A673 (cell line): Measurements from ENCODE around the gene METTL9. TPM values are rescaled to one million over a fixed set of nuclear protein-coding genes. Genes with fewer than 3 reads are reported as not detected.

Experiments
- BruUV-seq: library from RNA; stranded (reverse); fragments of 400-500 nt; replicated peaks from 2 replicates; lab custom pipeline; 2021; lab: Mats Ljungman, UMichigan
- CTCF ChIA-PET: fragments of 300-600 bp; sonication (Branson Sonifier 250); formaldehyde crosslinking; loops from one replicate; lab custom pipeline; 2022; ENCODE audit warnings: antibody characterized with exemption; lab: Charles Lee
- POLR2A ChIA-PET: fragments of 300-600 bp; sonication (Branson Sonifier 250); formaldehyde crosslinking; loops from one replicate; lab custom pipeline; 2022; ENCODE audit warnings: antibody characterized with exemption; ENCODE audit not compliant: low non-redundant PET; lab: Charles Lee
- DNase-seq: peaks from one replicate; pipeline ENCODE4 v3.0.0-alpha.2; 2015; ENCODE audit warnings: low spot score
- H3K27ac ChIP-seq: fragments of 200-600 bp; sonication (generic); 2 replicates; pipeline ENCODE4 v1.5.1; 2016; ENCODE audit warnings: mixed run types, low read depth, mild to moderate bottlenecking, mixed read lengths, antibody characterized with exemption, low read length; ENCODE audit not compliant: poor library complexity, severe bottlenecking
- H3K27me3 ChIP-seq: fragments of 200-600 bp; sonication (generic); replicated peaks from 2 replicates; pipeline ENCODE4 v1.6.1; 2017; ENCODE audit warnings: mixed run types, low read depth, mild to moderate bottlenecking, mixed read lengths, antibody characterized with exemption, low read length; ENCODE audit not compliant: insufficient read depth, poor library complexity
- H3K36me3 ChIP-seq: fragments of 200-600 bp; sonication (generic); 2 replicates; pipeline ENCODE4 v1.6.1; 2016; ENCODE audit warnings: mixed run types, mild to moderate bottlenecking, mixed read lengths, antibody characterized with exemption, low read length; ENCODE audit not compliant: insufficient read depth, poor library complexity, severe bottlenecking
- H3K4me1 ChIP-seq: fragments of 200-600 bp; sonication (generic); 2 replicates; pipeline ENCODE4 v1.6.1; 2017; ENCODE audit warnings: mixed run types, mild to moderate bottlenecking, mixed read lengths, antibody characterized with exemption, low read length; ENCODE audit not compliant: insufficient read depth, poor library complexity, severe bottlenecking
- H3K4me3 ChIP-seq: fragments of 200-600 bp; sonication (generic); 2 replicates; pipeline ENCODE4 v1.5.1; 2016; ENCODE audit warnings: low read depth, mixed run types, mild to moderate bottlenecking, mixed read lengths, low read length; ENCODE audit not compliant: poor library complexity, severe bottlenecking
- H3K9me3 ChIP-seq: fragments of 200-600 bp; sonication (generic); 2 replicates; pipeline ENCODE4 v1.6.1; 2016; ENCODE audit warnings: mixed run types, low read depth, mild to moderate bottlenecking, mixed read lengths, antibody characterized with exemption, low read length; ENCODE audit not compliant: poor library complexity, severe bottlenecking
- EZH2 ChIP-seq: fragments of 200-600 bp; sonication (generic); IDR thresholded peaks from 2 replicates; pipeline ENCODE4 v1.6.1; 2017; ENCODE audit warnings: borderline replicate concordance, low read depth, mild to moderate bottlenecking, mixed read lengths, antibody characterized with exemption, low read length; ENCODE audit not compliant: poor library complexity, severe bottlenecking
- intact Hi-C: fragments of 100-400 bp; cut with micrococcal nuclease; formaldehyde crosslinking; loops from one replicate; pipeline ENCODE4 v1.10.0; 2022; ENCODE audit not compliant: unreplicated experiment
- total RNA-seq: library from RNA; stranded (reverse); gene quantifications from 2 replicates; pipeline ENCODE4 v1.2.3, GENCODE V29; 2021
- TF ChIP-seq, protein P1 (sequence below): fragments of 300-800, 200-600 bp; sonication (generic); conservative IDR thresholded peaks from 2 replicates; pipeline ENCODE4 v1.5.1; 2017; ENCODE audit warnings: low read depth, mild to moderate bottlenecking, antibody characterized with exemption, low read length, moderate library complexity, mixed read lengths

Gene METTL9
- total RNA-seq, 1 experiment from 2014 or later, result 151 TPM

DNA sequence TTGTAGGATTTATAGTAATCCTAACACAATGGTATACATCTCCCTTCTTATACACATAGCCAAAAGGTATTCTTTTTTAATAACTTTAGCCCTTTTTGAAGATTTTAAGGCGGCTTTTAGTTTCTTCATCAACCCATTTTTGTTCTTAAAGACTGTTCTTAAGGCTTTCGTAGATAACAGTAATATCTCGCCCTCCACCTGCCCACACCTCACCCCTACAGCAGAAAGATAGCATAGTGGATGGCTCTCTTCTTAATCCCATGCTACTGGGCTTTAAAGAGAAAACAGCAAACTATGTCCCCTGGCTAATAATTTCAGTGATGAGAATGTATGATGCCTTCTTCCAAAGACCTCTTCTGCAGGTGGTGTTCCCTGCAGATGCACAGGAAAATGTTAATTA lies 44.4 kb downstream of the METTL9 start:
- CTCF ChIA-PET, result no interaction called here
- H3K36me3 ChIP-seq, result peaks cover 3% of the 10 kb centered on the region
- intact Hi-C loops, result loop anchor here (5.0 kb wide), 2 partner anchors 46 to 341 kb away; partner anchors contain the start of gene METTL9

DNA sequence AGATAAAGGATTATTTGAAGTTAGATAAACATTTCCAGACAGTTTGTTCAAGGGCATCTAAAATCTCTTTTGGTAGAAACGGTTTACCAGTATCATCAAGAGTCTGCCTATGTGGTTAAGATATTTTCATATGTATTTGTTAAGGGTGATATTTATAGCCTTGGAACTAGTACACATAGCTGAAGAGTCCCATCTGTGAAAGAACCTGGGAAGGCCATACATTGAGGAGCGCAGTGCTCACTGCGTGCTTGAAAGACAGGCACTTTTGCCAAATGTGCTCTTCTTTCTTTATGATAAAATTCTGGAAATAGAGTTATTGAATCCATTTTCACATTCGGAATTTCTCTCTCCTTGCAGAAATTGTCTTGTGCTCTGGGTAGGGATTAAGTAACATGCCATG lies 45.3 kb downstream of the METTL9 start:
- TF ChIP-seq EZH2, result no peak
- TF ChIP-seq, protein P1, sequence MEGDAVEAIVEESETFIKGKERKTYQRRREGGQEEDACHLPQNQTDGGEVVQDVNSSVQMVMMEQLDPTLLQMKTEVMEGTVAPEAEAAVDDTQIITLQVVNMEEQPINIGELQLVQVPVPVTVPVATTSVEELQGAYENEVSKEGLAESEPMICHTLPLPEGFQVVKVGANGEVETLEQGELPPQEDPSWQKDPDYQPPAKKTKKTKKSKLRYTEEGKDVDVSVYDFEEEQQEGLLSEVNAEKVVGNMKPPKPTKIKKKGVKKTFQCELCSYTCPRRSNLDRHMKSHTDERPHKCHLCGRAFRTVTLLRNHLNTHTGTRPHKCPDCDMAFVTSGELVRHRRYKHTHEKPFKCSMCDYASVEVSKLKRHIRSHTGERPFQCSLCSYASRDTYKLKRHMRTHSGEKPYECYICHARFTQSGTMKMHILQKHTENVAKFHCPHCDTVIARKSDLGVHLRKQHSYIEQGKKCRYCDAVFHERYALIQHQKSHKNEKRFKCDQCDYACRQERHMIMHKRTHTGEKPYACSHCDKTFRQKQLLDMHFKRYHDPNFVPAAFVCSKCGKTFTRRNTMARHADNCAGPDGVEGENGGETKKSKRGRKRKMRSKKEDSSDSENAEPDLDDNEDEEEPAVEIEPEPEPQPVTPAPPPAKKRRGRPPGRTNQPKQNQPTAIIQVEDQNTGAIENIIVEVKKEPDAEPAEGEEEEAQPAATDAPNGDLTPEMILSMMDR, result no peak
- no peak for DNase-seq
- Histone ChIP-seq H3K4me1 (peaks cover 9% of the 10 kb centered on the region), H3K9me3 (no peaks in the 10 kb centered on the region), H3K36me3 (peaks cover 3% of the 10 kb centered on the region), H3K4me3 (no peak overlapping the region), H3K27me3 (no peaks in the 10 kb centered on the region), H3K27ac (no peak overlapping the region)
- POLR2A ChIA-PET, result no interaction called here
- no TSS peak for BruUV-seq
- intact Hi-C loops, result loop anchor here (5.0 kb wide), 2 partner anchors 47 to 342 kb away; partner anchors contain the start of gene METTL9
- CTCF ChIA-PET, result no interaction called here

More for the DNA sequence above, 44.4 kb downstream of the METTL9 start:
- Histone ChIP-seq H3K9me3 (no peaks in the 10 kb centered on the region), H3K27ac (no peak overlapping the region), H3K4me3 (no peak overlapping the region), H3K4me1 (peaks cover 9% of the 10 kb centered on the region), H3K27me3 (no peaks in the 10 kb centered on the region)
- no peak for TF ChIP-seq EZH2
- BruUV-seq, result no TSS peak
- POLR2A ChIA-PET, result no interaction called here
- no peak for DNase-seq

DNA sequence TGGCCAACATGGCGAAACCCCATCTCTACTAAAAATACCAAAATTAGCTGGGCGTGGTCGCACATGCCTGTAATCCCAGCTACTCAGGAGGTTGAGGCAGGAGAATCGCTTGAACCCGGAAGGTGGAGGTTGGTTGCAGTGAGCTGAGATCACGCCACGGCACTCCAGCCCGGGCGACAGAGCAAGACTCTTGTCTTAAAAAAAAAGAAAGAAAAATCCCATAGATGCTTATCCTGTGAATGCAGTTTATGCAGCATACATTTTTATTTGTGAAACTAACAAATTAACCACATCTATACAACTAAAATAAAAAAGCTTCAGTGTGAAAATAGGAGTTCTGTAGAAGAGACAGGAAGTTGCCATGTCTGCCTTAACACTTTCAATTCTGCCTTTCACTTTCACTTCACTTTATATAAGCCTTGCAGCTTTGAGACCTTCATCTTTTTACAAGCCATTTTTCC lies 45.9 kb downstream of the METTL9 start:
- POLR2A ChIA-PET, result no interaction called here
- CTCF ChIA-PET, result no interaction called here
- BruUV-seq, result no TSS peak

More for the DNA sequence above, 45.9 kb downstream of the METTL9 start:
- peak overlapping the region; percentile 35 for H3K27ac ChIP-seq
- DNase-seq, result no peak
- H3K9me3 ChIP-seq, result no peaks in the 10 kb centered on the region
- intact Hi-C loops, result no loop called here
- H3K27me3 ChIP-seq, result no peaks in the 10 kb centered on the region
- H3K4me1 ChIP-seq, result peaks cover 9% of the 10 kb centered on the region
- TF ChIP-seq, protein P1, result no peak
- TF ChIP-seq EZH2, result no peak
- peaks cover 3% of the 10 kb centered on the region for H3K36me3 ChIP-seq
- H3K4me3 ChIP-seq, result no peak overlapping the region
